Adrenal gland (tissue), 12 donors: ENCODE measurements around the gene RHBDF2. TPM values are rescaled to one million over a fixed set of nuclear protein-coding genes. Genes with fewer than 3 reads are reported as not detected.
"Not testable (repeated sequence)": the region's sequence is repeated elsewhere in the genome, so short reads cannot be mapped to it uniquely, and the experiment has no call there.

Experiments used
- DNase-seq, 7 donors: peaks; one replicate each; pipeline ENCODE4 v3.0.0-alpha.2; 2019 to 2020
- H3K27ac ChIP-seq, 5 donors: fragments of 200-600 bp; sonication (generic) in 4 of 5; 1 replicate in 3 of 5; 2 replicates in 2 of 5; pipeline versions ENCODE4 v1.5.1 to v1.8.0; 2016 to 2020; ENCODE audit warnings: mild to moderate bottlenecking in 1 of 5
- H3K27me3 ChIP-seq: fragments of 200-600 bp; 2 replicates; pipeline ENCODE4 v1.8.0; 2021
- H3K36me3 ChIP-seq, 2 donors: fragments of 200-600 bp; replicated peaks in 1 of 2; 1 replicate in 1 of 2; 2 replicates in 1 of 2; pipeline versions ENCODE4 v1.5.1 to v1.8.0; 2018 to 2022
- H3K4me1 ChIP-seq, 2 donors: fragments of 200-600 bp; replicated peaks in 1 of 2; 1 replicate in 1 of 2; 2 replicates in 1 of 2; pipeline versions ENCODE4 v1.5.1 to v1.8.0; 2018 to 2021
- H3K4me3 ChIP-seq, 4 donors: fragments of 200-600 bp; sonication (generic) in 3 of 4; one replicate each; pipeline ENCODE4 v1.5.1; 2016 to 2018
- H3K9me3 ChIP-seq, 3 donors: fragments of 200-600 bp; sonication (generic) in 1 of 3; replicated peaks in 1 of 3; 1 replicate in 2 of 3; 2 replicates in 1 of 3; pipeline versions ENCODE4 v1.5.1 to v1.8.0; 2016 to 2021
- CTCF ChIP-seq, 6 experiments: fragments of 450-650 bp in 4 of 6; fragments of 200-600 bp in 2 of 6; sonication (generic) in 1 of 6; IDR thresholded peaks; 1 replicate in 5 of 6; 2 replicates in 1 of 6; pipeline versions ENCODE4 v1.5.1 to v1.8.0; 2016 to 2021; ENCODE audit warnings: antibody characterized with exemption in 6 of 6, mild to moderate bottlenecking in 2 of 6, moderate library complexity in 1 of 6
- POLR2A ChIP-seq, 2 donors: fragments of 450-650 bp; IDR thresholded peaks; one replicate each; pipeline ENCODE4 v1.6.1; 2017; ENCODE audit warnings: antibody characterized with exemption in 2 of 2, mild to moderate bottlenecking in 2 of 2, moderate library complexity in 1 of 2
- WGBS, 4 donors: extraction: QIAGEN DNeasy Blood & Tissue Kit in 2 of 4; methylation state at CpG; one replicate each; pipeline versions ENCODE4 v1.1.5 to v1.1.7; 2013 to 2017; 5-methylcytosine and 5-hydroxymethylcytosine counted together
- intact Hi-C, 2 donors: fragments of 100-400 bp; cut with DNase I; formaldehyde crosslinking; loops; one replicate each; pipeline versions ENCODE4 v1.14.1 to v1.15.0; 2022 to 2023
- polyA plus RNA-seq, 3 donors: library from polyadenylated mRNA; stranded (reverse); fragments of 200-250 nt in 2 of 3; fragments of 350-450 nt in 1 of 3; fragmentation: Illumina TruSeq in 1 of 3; extraction: RNeasy Lipid Tissue Mini Kit (QIAGEN cat#74804) in 1 of 3; gene quantifications; one replicate each; pipeline ENCODE4 v1.2.3, GENCODE V29; 2013 to 2014
- total RNA-seq, 9 donors: library from RNA; depleted of rRNA in 4 of 9; stranded (reverse); fragments of >200 nt in 4 of 9; fragments of 120-200 nt in 1 of 9; fragmentation: NEBNext Ultra II Directional in 1 of 9; extraction: Animal tissue kit (Norgen Biotek cat#: 25700) in 1 of 9; gene quantifications; one replicate each; pipeline versions ENCODE4 v1.1.0 to v1.2.4, GENCODE V29; 2013 to 2023
- donor health status: healthy with polysubstance abuse.
- donor health status: Bipolar disorder and iron deficiency.
- donor health status: DM: yes; HTN: yes; CAD: no.
- donor health status: DM: no; HTN: no; CAD: no.
- donor health status: DM: no; HTN: no; CAD: no.
- donor health status: DM: yes; HTN: yes; CAD: no.

The RHBDF2 gene
- total and polyA plus RNA-seq, 12 donors = 4.9 to 156 (median 40.3) TPM

GRCh38 chr17:76513306-76513692, 12.1 kb upstream of the RHBDF2 start:
- Histone ChIP-seq H3K36me3 (no peaks in the 10 kb centered on the region), H3K4me3 (no peak overlapping the region), H3K4me1 (no peaks in the 10 kb centered on the region), H3K9me3 (no peaks in the 10 kb centered on the region), H3K27me3 (no peaks in the 10 kb centered on the region), H3K27ac (no peak overlapping the region)
- WGBS, 4 donors = 75 to 80% (median 76%) methylated on average over 6 of the region's 6 CpGs
- no peak for DNase-seq
- no peak for TF ChIP-seq POLR2A (IDR thresholded peaks at IDR 0.05)
- TF ChIP-seq CTCF (IDR thresholded peaks at IDR 0.05) = no peak
- intact Hi-C loops = no loop called here

- TF ChIP-seq POLR2A (IDR thresholded peaks at IDR 0.05) (no peak), CTCF (IDR thresholded peaks at IDR 0.05) (no peak)
- WGBS, 4 donors = 75 to 79% (median 77%) methylated on average over 13 to 22 of the region's 22 CpGs
- DNase-seq = no peak
- Histone ChIP-seq H3K9me3 (no peaks in the 10 kb centered on the region), H3K36me3 (no peaks in the 10 kb centered on the region), H3K27ac (no peak overlapping the region), H3K27me3 (no peaks in the 10 kb centered on the region), H3K4me1 (no peaks in the 10 kb centered on the region), H3K4me3 (no peak overlapping the region)
- intact Hi-C loops = no loop called here
Observed at GRCh38 chr17:76512366-76513305, 11.4 kb upstream of the RHBDF2 start.

- intact Hi-C loops = no loop called here
- no peaks in the 10 kb centered on the region for H3K36me3 ChIP-seq
- no peaks in the 10 kb centered on the region for H3K4me1 ChIP-seq
- H3K4me3 ChIP-seq = no peak overlapping the region
- no peak overlapping the region for H3K27ac ChIP-seq
- no peak for DNase-seq
- TF ChIP-seq CTCF (IDR thresholded peaks at IDR 0.05) (no peak), POLR2A (IDR thresholded peaks at IDR 0.05) (no peak)
- no peaks in the 10 kb centered on the region for H3K27me3 ChIP-seq
- no peaks in the 10 kb centered on the region for H3K9me3 ChIP-seq
- 76 to 79% (median 78%) methylated on average over 11 to 13 of the region's 13 CpGs for WGBS, 4 donors
Observed at GRCh38 chr17:76511668-76512365, 10.6 kb upstream of the RHBDF2 start.

GRCh38 chr17:76510831-76511244, 9.6 kb upstream of the RHBDF2 start:
- Histone ChIP-seq H3K4me3 (no peak overlapping the region), H3K9me3 (no peaks in the 10 kb centered on the region), H3K27me3 (no peaks in the 10 kb centered on the region), H3K27ac (no peak overlapping the region), H3K4me1 (peaks cover 0 to 3% of the 10 kb centered on the region in 2 donors), H3K36me3 (no peaks in the 10 kb centered on the region)
- 38 to 55% (median 49%) methylated on average over 8 to 9 of the region's 9 CpGs for WGBS, 4 donors
- intact Hi-C loops = no loop called here
- no peak for DNase-seq
- TF ChIP-seq CTCF (IDR thresholded peaks at IDR 0.05) = no peak
- TF ChIP-seq POLR2A (IDR thresholded peaks at IDR 0.05) = no peak

- intact Hi-C loops = loop anchor here (5.0 to 10.0 kb wide), 3 partner anchors 41 to 106 kb away; partner anchors contain the start of gene AANAT (in 1 of the 2)
- DNase-seq, H3K36me3 ChIP-seq, H3K9me3 ChIP-seq, H3K4me3 ChIP-seq, H3K4me1 ChIP-seq, H3K27me3 ChIP-seq, H3K27ac ChIP-seq: not testable (repeated sequence)
- 57 to 70% (median 64%) methylated on average over 10 to 14 of the region's 14 CpGs for WGBS, 4 donors
Observed at GRCh38 chr17:76508472-76509063, 7.3 kb upstream of the RHBDF2 start.
